Testis (tissue), 3 donors: ENCODE data around the gene OR4N5. TPM values are rescaled to one million over a fixed set of nuclear protein-coding genes. Genes with fewer than 3 reads are reported as not detected.
"Not testable (repeated sequence)": the region's sequence is repeated elsewhere in the genome, so short reads cannot be mapped to it uniquely, and the experiment has no call there.

Experiments
- DNase-seq: peaks from one replicate; pipeline ENCODE4 v3.0.0-alpha.2; 2019
- H3K27ac ChIP-seq, 2 donors: fragments of 200-600 bp; sonication (generic); one replicate each; pipeline ENCODE4 v1.5.1; 2019
- H3K27me3 ChIP-seq: fragments of 200-600 bp; sonication (generic); one replicate; pipeline ENCODE4 v1.5.1; 2019
- H3K36me3 ChIP-seq: fragments of 200-600 bp; sonication (generic); one replicate; pipeline ENCODE4 v1.5.1; 2017; ENCODE audit warnings: low read depth; ENCODE audit errors: missing control alignments
- H3K4me1 ChIP-seq: fragments of 200-600 bp; sonication (generic); one replicate; pipeline ENCODE4 v1.5.1; 2019
- H3K4me3 ChIP-seq, 2 donors: fragments of 200-600 bp; sonication (generic); one replicate each; pipeline ENCODE4 v1.5.1; 2017 to 2019
- H3K9me3 ChIP-seq: fragments of 200-600 bp; sonication (generic); one replicate; pipeline ENCODE4 v1.5.1; 2017
- POLR2A ChIP-seq: fragments of 450-650 bp; IDR thresholded peaks from one replicate; pipeline ENCODE4 v1.6.1; 2017; ENCODE audit warnings: antibody characterized with exemption, mild to moderate bottlenecking, moderate library complexity
- WGBS, 2 donors: methylation state at CpG; one replicate each; pipeline ENCODE4 v1.1.5; 2018; 5-methylcytosine and 5-hydroxymethylcytosine counted together
- intact Hi-C: fragments of 100-400 bp; cut with DNase I; formaldehyde crosslinking; loops from one replicate; pipeline ENCODE4 v1.15.1; 2023; ENCODE audit warnings: low total_unique reads
- polyA plus RNA-seq: library from polyadenylated mRNA; stranded (reverse); fragments of 350-450 nt; fragmentation: Illumina TruSeq; extraction: RNeasy Lipid Tissue Mini Kit (QIAGEN cat#74804); gene quantifications from one replicate; pipeline ENCODE4 v1.2.3, GENCODE V29; 2014; ENCODE audit warnings: low read depth, low replicate concordance; ENCODE audit not compliant: insufficient read depth
- total RNA-seq, 2 donors: library from RNA; depleted of rRNA; stranded (reverse); fragments of >200 nt; gene quantifications; one replicate each; pipeline ENCODE4 v1.2.3, GENCODE V29; 2016
- TF ChIP-seq, protein P1 (sequence below), 3 experiments: fragments of 450-650 bp in 2 of 3; fragments of 200-600 bp in 1 of 3; sonication (generic) in 1 of 3; IDR thresholded peaks; one replicate each; pipeline ENCODE4 v1.5.1; 2016 to 2019; ENCODE audit warnings: antibody characterized with exemption in 3 of 3, mild to moderate bottlenecking in 2 of 3, moderate library complexity in 1 of 3

The OR4N5 gene
- total and polyA plus RNA-seq, 3 donors from 2014 or later, result not detected

DNA sequence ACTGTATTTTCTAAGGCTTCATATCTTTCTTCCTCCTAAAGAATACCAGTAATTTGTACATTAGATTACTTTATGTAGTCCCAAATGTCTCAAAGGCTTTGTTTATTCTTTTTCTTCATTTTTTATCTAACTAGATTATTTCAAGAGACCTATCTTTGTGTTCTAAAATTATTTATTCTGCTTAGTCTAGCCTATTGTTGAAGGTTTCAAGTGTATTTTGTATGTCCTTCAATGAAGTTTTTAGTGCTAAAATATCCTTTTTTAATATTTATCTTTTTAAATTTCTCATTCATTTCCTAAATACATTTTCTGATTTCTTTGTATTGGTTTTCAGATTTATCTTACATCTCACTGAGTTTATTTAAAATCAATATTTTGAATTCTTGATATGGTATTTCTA, 25.8 kb downstream of the OR4N5 start:
- TF ChIP-seq, protein P1, sequence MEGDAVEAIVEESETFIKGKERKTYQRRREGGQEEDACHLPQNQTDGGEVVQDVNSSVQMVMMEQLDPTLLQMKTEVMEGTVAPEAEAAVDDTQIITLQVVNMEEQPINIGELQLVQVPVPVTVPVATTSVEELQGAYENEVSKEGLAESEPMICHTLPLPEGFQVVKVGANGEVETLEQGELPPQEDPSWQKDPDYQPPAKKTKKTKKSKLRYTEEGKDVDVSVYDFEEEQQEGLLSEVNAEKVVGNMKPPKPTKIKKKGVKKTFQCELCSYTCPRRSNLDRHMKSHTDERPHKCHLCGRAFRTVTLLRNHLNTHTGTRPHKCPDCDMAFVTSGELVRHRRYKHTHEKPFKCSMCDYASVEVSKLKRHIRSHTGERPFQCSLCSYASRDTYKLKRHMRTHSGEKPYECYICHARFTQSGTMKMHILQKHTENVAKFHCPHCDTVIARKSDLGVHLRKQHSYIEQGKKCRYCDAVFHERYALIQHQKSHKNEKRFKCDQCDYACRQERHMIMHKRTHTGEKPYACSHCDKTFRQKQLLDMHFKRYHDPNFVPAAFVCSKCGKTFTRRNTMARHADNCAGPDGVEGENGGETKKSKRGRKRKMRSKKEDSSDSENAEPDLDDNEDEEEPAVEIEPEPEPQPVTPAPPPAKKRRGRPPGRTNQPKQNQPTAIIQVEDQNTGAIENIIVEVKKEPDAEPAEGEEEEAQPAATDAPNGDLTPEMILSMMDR (IDR thresholded peaks at IDR 0.05), result no peak
- Histone ChIP-seq H3K9me3 (no peaks in the 10 kb centered on the region), H3K4me1 (no peaks in the 10 kb centered on the region), H3K27ac (no peak overlapping the region), H3K4me3 (no peak overlapping the region), H3K27me3 (no peaks in the 10 kb centered on the region), H3K36me3 (no peaks in the 10 kb centered on the region)
- intact Hi-C loops, result no loop called here
- DNase-seq, result no peak

DNA sequence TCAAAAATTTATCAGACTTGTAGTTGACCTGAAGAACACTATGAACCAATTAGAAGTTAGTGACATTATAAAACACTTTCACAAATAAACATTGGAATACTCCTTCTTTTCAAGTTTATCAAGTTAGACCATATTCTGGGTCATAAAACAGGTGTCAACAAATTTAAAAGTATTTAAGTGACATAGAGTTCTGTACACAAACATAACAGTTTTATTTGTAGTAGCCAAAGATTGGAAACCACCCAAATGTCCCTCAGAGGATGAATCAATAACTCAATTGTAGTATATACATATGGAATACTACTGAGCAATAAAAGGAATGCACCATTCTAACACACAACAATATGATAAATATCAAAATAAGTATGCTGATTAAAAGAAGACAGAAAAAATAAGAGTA, 28.5 kb downstream of the OR4N5 start:
- Histone ChIP-seq H3K4me3 (no peak overlapping the region), H3K27ac (no peak overlapping the region), H3K4me1 (no peaks in the 10 kb centered on the region), H3K9me3 (no peaks in the 10 kb centered on the region), H3K27me3 (no peaks in the 10 kb centered on the region), H3K36me3 (no peaks in the 10 kb centered on the region)
- TF ChIP-seq, protein P1 (IDR thresholded peaks at IDR 0.05), result no peak
- TF ChIP-seq POLR2A, result no peak
- DNase-seq, result no peak
- intact Hi-C loops, result no loop called here

DNA sequence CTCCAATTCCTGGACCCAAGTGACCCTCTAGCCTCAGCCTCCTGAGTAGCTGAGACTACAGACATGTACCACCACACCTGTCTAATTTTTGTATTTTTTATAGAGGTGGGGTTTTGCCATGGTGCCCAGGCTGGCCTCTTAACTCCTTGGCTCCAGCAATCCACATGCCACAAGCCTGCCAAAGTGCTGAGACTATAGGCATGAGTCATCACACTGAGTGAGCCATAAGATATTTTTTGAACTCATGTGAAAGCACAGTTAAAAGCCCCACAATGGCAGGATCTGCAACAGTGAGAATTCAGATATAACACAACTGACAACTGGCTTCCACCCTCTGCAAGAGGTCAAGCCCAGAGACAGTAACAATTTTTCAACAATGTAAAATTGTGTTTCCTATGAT, 31.2 kb downstream of the OR4N5 start:
- H3K9me3 ChIP-seq, H3K36me3 ChIP-seq, H3K4me1 ChIP-seq, H3K4me3 ChIP-seq, H3K27ac ChIP-seq, H3K27me3 ChIP-seq, intact Hi-C loops, DNase-seq: not testable (repeated sequence)

DNA sequence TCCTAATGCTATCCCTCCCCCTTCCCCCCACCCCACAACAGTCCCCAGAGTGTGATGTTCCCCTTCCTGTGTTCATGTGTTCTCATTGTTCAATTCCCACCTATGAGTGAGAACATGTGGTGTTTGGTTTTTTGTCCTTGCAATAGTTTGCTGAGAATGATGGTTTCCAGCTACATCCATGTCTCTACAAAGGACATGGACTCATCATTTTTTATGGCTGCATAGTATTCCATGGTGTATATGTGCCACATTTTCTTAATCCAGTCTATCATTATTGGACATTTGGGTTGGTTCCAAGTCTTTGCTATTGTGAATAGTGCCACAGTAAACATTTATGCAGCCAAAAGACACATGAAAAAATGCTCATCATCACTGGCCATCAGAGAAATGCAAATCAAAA, 35.6 kb downstream of the OR4N5 start:
- H3K4me3 ChIP-seq, intact Hi-C loops, H3K4me1 ChIP-seq, H3K9me3 ChIP-seq, H3K36me3 ChIP-seq, H3K27me3 ChIP-seq, DNase-seq, H3K27ac ChIP-seq: not testable (repeated sequence)

DNA sequence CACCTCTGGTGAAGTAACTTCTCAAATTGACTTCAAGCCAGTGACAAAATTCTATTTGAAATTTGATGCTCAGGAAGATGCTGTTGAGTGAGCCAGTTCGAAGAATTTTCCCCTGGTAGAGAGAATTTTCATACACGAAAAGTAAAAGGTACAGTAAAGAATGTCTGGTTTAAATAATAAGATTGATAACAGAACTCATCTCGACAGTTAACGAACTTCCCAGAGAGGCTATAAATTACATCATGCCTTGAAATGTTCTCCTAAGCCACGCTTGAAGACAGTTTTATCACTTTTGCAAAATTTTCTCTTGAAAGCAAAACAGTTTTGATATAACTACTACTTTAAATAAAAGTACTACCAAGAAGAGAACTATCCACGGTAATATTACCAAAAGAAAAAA, 37.7 kb downstream of the OR4N5 start:
- 48 to 49% methylated on average over 6 of the region's 6 CpGs for WGBS, 2 donors
- no peak for DNase-seq
- Histone ChIP-seq H3K27me3 (no peaks in the 10 kb centered on the region), H3K27ac (no peak overlapping the region), H3K9me3 (no peaks in the 10 kb centered on the region), H3K36me3 (no peaks in the 10 kb centered on the region), H3K4me1 (no peaks in the 10 kb centered on the region), H3K4me3 (no peak overlapping the region)
- no peak for TF ChIP-seq POLR2A
- TF ChIP-seq, protein P1 (IDR thresholded peaks at IDR 0.05), result no peak
- intact Hi-C loops, result no loop called here

- DNase-seq, result peak; percentile 43
- peak overlapping the region in 1 of 2 donors; percentile 55 for H3K27ac ChIP-seq
- intact Hi-C loops, result no loop called here
- H3K36me3 ChIP-seq, result no peaks in the 10 kb centered on the region
- no peaks in the 10 kb centered on the region for H3K9me3 ChIP-seq
- H3K4me1 ChIP-seq, result no peaks in the 10 kb centered on the region
- peak overlapping the region in 1 of 2 donors; percentile 26 for H3K4me3 ChIP-seq
- H3K27me3 ChIP-seq, result no peaks in the 10 kb centered on the region
- TF ChIP-seq, protein P1 (IDR thresholded peaks at IDR 0.05), result no peak
- TF ChIP-seq POLR2A, result no peak
- 28 to 49% methylated on average over 7 of the region's 7 CpGs for WGBS, 2 donors
Measured at GRCh38 chr14:20177433-20177974, 38.9 kb downstream of the OR4N5 start.
